ENCODE measurements around the gene POFUT1.
"Not testable (repeated sequence)": the region's sequence is repeated elsewhere in the genome, so short reads cannot be mapped to it uniquely, and the experiment has no call there.

POFUT1 gene

DNA sequence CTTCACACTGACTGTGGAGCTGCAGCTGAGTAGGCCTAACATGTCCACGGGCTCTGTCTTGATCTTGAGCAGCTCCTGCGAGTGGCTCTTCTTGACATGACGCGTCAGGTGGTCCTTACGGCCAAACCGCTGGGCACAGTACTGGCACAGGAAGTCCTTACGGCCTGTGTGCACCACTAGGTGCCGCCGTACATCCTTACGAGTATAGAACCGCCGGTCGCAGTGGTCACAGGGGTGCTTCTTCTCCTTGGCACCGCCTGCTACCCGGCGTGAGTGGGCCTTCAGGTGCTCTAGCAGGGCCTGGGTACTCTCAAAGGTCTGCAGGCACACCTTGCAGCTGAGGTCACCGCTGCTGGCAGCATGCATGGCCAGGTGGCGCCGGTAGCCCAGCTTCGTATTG, 10.5 kb upstream of the POFUT1 start:
- H3K36me3 ChIP-seq (ENCODE audit: control insufficient read depth in 2 of 2, insufficient read depth in 2 of 2, low read length in 2 of 2): peaks cover 49 to 68% of the 10 kb centered on the region in 2 donors
- H3K27ac ChIP-seq (ENCODE audit: low read depth in 2 of 2, low read length in 2 of 2); H3K9ac ChIP-seq (ENCODE audit: low read depth in 1 of 2, low read length in 2 of 2); H3K4me1 ChIP-seq (ENCODE audit: control insufficient read depth in 2 of 2, insufficient read depth in 2 of 2, low read length in 2 of 2); H3K9me3 ChIP-seq (ENCODE audit: control insufficient read depth in 2 of 2, low read length in 2 of 2); H3K27me3 ChIP-seq (ENCODE audit: control insufficient read depth in 2 of 2, insufficient read depth in 2 of 2, low read length in 2 of 2); H3K4me3 ChIP-seq (ENCODE audit: low read length in 2 of 2): not testable (repeated sequence)

DNA sequence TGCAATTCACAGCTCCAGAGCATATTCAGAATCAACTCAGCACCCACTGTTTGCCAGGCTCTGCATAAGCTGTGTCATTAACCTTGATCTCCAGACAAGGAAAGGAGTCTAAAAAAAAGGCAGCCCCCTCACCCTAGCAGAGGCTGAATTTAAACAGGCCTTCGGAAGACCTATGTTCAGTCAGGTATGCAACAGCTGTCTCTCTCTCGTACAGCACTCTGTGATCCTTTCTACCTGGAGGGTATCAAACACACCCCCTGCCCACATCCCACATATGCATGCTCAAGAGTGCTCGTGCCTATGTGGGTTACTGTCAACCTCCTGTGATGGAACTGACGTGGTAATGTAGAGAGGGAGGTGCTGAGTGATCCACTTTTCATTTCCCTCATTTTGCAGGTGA, 8.7 kb upstream of the POFUT1 start:
- Histone ChIP-seq H3K9me3 (ENCODE audit: control insufficient read depth in 2 of 2, low read length in 2 of 2) (no peaks in the 10 kb centered on the region), H3K9ac (ENCODE audit: low read depth in 1 of 2, low read length in 2 of 2) (no peak overlapping the region), H3K27me3 (ENCODE audit: control insufficient read depth in 2 of 2, insufficient read depth in 2 of 2, low read length in 2 of 2) (no peaks in the 10 kb centered on the region), H3K27ac (ENCODE audit: low read depth in 2 of 2, low read length in 2 of 2) (no peak overlapping the region), H3K36me3 (ENCODE audit: control insufficient read depth in 2 of 2, insufficient read depth in 2 of 2, low read length in 2 of 2) (peaks cover 49 to 75% of the 10 kb centered on the region in 2 donors), H3K4me3 (ENCODE audit: low read length in 2 of 2) (no peak overlapping the region), H3K4me1 (ENCODE audit: control insufficient read depth in 2 of 2, insufficient read depth in 2 of 2, low read length in 2 of 2) (peaks cover 10 to 14% of the 10 kb centered on the region in 2 donors)

DNA sequence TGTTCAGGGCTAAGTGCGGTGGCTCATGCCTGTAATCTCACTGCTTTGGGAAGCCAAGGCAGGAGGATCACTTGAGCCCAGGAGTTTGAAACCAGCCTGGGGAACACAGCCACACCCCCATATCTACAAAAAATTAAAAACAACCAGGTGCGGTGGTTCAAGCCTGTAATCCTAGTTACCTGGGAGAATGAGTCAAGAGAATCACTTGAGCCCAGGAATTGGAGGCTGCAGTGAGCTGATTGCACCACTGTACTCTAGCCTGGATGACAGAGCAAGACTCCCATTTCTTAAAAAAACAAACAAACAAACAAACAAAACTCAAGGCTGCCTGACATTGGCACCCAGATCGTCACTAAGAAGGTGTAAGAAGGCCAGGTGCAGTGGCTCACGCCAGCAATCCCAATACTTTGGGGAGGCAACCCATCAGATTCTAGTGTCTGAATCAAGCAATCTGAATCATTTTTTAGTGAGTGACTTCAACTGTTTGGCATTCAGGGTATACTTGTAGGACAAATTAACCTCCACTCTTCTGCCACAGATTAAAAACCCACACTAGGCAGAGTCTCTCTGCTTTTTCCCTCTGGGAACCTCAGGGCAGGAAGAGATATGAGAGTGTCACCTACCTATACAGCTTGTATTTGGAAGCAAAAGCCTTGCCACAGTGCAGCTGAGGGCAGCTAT, 6.2 kb upstream of the POFUT1 start:
- Histone ChIP-seq H3K27me3 (ENCODE audit: control insufficient read depth in 2 of 2, insufficient read depth in 2 of 2, low read length in 2 of 2) (no peaks in the 10 kb centered on the region), H3K36me3 (ENCODE audit: control insufficient read depth in 2 of 2, insufficient read depth in 2 of 2, low read length in 2 of 2) (peaks cover 36 to 51% of the 10 kb centered on the region in 2 donors), H3K9ac (ENCODE audit: low read depth in 1 of 2, low read length in 2 of 2) (no peak overlapping the region), H3K4me3 (ENCODE audit: low read length in 2 of 2) (no peak overlapping the region), H3K9me3 (ENCODE audit: control insufficient read depth in 2 of 2, low read length in 2 of 2) (no peaks in the 10 kb centered on the region), H3K27ac (ENCODE audit: low read depth in 2 of 2, low read length in 2 of 2) (no peak overlapping the region), H3K4me1 (ENCODE audit: control insufficient read depth in 2 of 2, insufficient read depth in 2 of 2, low read length in 2 of 2) (peaks cover 34 to 37% of the 10 kb centered on the region in 2 donors)

DNA sequence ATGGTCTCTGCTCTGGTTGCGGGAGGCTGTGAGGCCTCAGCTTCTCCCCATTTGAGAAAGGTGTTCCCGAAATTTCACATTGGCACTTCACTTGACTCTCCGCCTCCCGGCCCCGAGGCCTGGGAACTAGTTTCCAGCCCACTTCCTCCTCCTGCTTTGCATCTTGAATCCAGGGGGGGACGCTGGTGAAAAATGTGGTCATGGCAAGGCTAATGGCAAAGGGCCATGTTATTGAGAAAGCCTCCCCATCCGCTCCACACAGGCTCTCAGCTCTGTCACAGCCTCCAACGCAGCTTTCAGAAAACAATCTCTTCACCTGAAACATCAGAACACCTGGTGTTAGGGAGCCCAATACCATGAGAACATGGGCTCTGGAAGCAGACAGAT, 5.7 kb upstream of the POFUT1 start:
- H3K27ac ChIP-seq (ENCODE audit: low read depth in 2 of 2, low read length in 2 of 2): no peak overlapping the region
- H3K9ac ChIP-seq (ENCODE audit: low read depth in 1 of 2, low read length in 2 of 2): no peak overlapping the region
- H3K36me3 ChIP-seq (ENCODE audit: control insufficient read depth in 2 of 2, insufficient read depth in 2 of 2, low read length in 2 of 2): peaks cover 33 to 46% of the 10 kb centered on the region in 2 donors

DNA sequence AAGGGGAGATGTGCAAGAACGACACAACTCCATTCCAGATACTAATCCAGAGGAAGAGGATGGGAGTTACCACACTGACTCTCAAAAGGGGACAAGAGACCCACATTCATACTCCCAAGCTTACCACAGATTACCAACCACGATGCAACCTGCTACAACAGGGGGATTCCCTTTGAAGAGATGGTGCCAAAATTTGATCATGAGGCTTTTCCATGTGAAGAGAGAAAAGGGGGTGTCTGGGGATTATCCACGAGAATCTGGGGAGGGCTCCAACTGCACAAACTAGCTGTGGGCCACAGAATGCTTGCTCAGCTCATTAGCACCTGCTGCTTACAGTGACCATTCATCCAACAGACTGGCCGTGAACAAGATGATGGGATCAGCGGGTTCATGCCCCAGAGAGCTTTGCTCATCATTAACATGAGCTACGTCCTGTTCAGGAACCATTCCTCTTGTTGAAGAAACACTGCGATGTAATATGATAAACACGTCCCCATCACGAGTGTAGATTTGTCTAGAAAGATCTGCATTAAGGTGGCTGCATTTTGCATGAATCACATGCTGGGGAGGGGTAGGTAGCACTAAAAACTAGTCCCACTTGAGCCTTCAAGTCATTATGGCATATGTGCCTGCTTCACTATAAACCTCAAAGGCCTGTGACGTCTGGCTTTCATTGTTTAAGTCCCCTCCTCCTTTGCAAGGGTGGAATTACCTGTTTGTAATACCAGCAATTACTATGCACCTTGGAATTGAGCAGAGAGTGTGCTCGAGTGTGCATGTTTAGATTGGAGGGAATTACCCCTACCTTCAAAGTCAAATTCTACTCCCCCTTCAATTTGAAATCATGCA, 4.1 kb upstream of the POFUT1 start:
- Histone ChIP-seq H3K27ac (ENCODE audit: low read depth in 2 of 2, low read length in 2 of 2) (peak overlapping the region; percentile 81 to 82), H3K4me3 (ENCODE audit: low read length in 2 of 2) (peak overlapping the region in 1 of 2 donors; percentile 43), H3K9me3 (ENCODE audit: control insufficient read depth in 2 of 2, low read length in 2 of 2) (no peaks in the 10 kb centered on the region), H3K36me3 (ENCODE audit: control insufficient read depth in 2 of 2, insufficient read depth in 2 of 2, low read length in 2 of 2) (peaks cover 24 to 36% of the 10 kb centered on the region in 2 donors), H3K27me3 (ENCODE audit: control insufficient read depth in 2 of 2, insufficient read depth in 2 of 2, low read length in 2 of 2) (no peaks in the 10 kb centered on the region), H3K4me1 (ENCODE audit: control insufficient read depth in 2 of 2, insufficient read depth in 2 of 2, low read length in 2 of 2) (peaks cover 45 to 48% of the 10 kb centered on the region in 2 donors), H3K9ac (ENCODE audit: low read depth in 1 of 2, low read length in 2 of 2) (peak overlapping the region; percentile 61 to 99)

More for the DNA sequence above, 5.7 kb upstream of the POFUT1 start:
- no peak overlapping the region for H3K4me3 ChIP-seq (ENCODE audit: low read length in 2 of 2)
- peaks cover 39 to 41% of the 10 kb centered on the region in 2 donors for H3K4me1 ChIP-seq (ENCODE audit: control insufficient read depth in 2 of 2, insufficient read depth in 2 of 2, low read length in 2 of 2)
- H3K9me3 ChIP-seq (ENCODE audit: control insufficient read depth in 2 of 2, low read length in 2 of 2): no peaks in the 10 kb centered on the region
- H3K27me3 ChIP-seq (ENCODE audit: control insufficient read depth in 2 of 2, insufficient read depth in 2 of 2, low read length in 2 of 2): no peaks in the 10 kb centered on the region

DNA sequence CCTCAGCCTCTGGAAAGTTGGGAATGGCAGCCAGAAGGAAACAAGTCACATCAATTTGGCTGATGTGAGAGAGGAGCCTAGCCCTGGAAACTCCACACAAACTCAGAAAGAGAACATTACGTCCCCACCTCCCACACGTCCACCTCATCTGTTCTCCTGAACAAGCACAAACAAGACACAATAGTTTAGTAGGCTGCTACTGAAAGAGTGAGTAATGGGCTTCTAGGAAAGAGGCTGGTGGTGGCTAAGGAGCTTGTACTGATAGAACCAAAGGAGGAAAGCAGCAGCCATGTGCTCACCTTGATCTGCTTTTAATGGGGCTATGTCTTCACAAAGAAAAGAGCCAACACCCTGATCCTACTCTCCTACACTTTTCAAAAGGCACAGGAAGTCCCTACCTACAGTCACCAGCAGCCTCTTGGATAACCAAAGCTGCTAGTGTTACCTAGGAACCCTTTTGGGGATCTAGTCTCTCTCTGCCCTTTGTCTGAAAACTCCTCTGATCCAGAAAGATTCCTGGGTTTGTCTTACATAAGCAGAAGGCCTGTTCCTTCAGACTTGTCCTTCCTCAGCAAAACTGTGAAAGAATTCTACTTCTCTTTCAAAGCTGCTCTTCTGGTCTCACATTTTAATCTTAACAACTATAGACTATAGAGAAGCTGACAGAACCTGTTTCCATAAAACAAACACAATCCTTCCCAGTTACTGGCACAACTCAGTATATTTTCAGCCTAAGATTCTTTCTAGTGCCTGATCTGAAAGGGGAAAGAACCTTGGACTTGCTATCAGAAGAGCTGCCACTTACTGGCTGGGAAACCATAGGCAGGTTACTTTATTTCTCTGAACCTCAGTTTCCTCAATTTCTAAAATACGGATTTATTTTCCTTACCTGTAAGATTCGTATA, 3.2 kb upstream of the POFUT1 start:
- Histone ChIP-seq H3K4me1 (ENCODE audit: control insufficient read depth in 2 of 2, insufficient read depth in 2 of 2, low read length in 2 of 2) (peaks cover 50 to 51% of the 10 kb centered on the region in 2 donors), H3K27ac (ENCODE audit: low read depth in 2 of 2, low read length in 2 of 2) (peak overlapping the region; percentile 81 to 82)

DNA sequence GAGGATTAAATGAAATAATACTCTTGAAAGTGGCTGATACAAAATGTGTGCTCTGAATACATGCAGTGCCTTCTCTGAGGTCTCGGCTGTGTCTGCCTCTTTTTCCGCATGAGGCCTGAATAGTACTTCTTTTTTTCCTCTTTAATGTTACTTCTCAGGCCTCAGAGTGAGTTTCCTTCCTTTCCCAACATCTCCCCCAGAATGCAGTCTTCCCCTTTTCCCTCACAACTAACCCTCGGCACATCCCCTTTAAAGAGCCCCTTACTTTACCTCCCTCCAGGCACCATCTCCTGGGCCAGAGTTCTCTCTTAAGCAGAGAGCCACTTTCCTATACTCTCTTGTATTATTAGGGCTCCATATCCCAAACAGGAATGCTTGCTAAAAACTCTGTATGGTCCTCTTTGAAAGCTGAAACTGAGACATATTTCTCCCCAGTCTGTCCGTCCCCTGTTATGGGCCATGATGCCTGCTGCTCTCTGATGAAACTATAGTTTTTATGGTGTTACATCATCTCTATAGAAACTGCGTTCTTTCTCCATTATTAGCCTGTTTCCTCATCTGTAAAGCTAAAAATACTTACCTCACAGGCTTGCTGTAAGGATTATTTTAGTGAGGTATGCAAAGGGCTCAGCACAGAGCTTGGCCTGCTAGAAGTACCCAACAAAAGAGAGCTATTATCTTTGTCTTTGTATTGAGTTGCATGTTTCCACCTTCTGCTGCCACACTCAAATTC, 2.4 kb upstream of the POFUT1 start:
- H3K4me1 ChIP-seq (ENCODE audit: control insufficient read depth in 2 of 2, insufficient read depth in 2 of 2, low read length in 2 of 2): peaks cover 55 to 56% of the 10 kb centered on the region in 2 donors
- no peaks in the 10 kb centered on the region for H3K9me3 ChIP-seq (ENCODE audit: control insufficient read depth in 2 of 2, low read length in 2 of 2)
- peak overlapping the region; percentile 81 to 82 for H3K27ac ChIP-seq (ENCODE audit: low read depth in 2 of 2, low read length in 2 of 2)
- no peaks in the 10 kb centered on the region for H3K27me3 ChIP-seq (ENCODE audit: control insufficient read depth in 2 of 2, insufficient read depth in 2 of 2, low read length in 2 of 2)
- peak overlapping the region; percentile 99 for H3K9ac ChIP-seq (ENCODE audit: low read depth in 1 of 2, low read length in 2 of 2)
- peaks cover 11 to 30% of the 10 kb centered on the region in 2 donors for H3K36me3 ChIP-seq (ENCODE audit: control insufficient read depth in 2 of 2, insufficient read depth in 2 of 2, low read length in 2 of 2)
- peak overlapping the region; percentile 41 to 93 for H3K4me3 ChIP-seq (ENCODE audit: low read length in 2 of 2)

More for the DNA sequence above, 3.2 kb upstream of the POFUT1 start:
- H3K27me3 ChIP-seq (ENCODE audit: control insufficient read depth in 2 of 2, insufficient read depth in 2 of 2, low read length in 2 of 2): no peaks in the 10 kb centered on the region
- H3K9ac ChIP-seq (ENCODE audit: low read depth in 1 of 2, low read length in 2 of 2): peak overlapping the region; percentile 99
- peak overlapping the region; percentile 41 to 93 for H3K4me3 ChIP-seq (ENCODE audit: low read length in 2 of 2)
- H3K36me3 ChIP-seq (ENCODE audit: control insufficient read depth in 2 of 2, insufficient read depth in 2 of 2, low read length in 2 of 2): peaks cover 15 to 28% of the 10 kb centered on the region in 2 donors
- no peaks in the 10 kb centered on the region for H3K9me3 ChIP-seq (ENCODE audit: control insufficient read depth in 2 of 2, low read length in 2 of 2)

DNA sequence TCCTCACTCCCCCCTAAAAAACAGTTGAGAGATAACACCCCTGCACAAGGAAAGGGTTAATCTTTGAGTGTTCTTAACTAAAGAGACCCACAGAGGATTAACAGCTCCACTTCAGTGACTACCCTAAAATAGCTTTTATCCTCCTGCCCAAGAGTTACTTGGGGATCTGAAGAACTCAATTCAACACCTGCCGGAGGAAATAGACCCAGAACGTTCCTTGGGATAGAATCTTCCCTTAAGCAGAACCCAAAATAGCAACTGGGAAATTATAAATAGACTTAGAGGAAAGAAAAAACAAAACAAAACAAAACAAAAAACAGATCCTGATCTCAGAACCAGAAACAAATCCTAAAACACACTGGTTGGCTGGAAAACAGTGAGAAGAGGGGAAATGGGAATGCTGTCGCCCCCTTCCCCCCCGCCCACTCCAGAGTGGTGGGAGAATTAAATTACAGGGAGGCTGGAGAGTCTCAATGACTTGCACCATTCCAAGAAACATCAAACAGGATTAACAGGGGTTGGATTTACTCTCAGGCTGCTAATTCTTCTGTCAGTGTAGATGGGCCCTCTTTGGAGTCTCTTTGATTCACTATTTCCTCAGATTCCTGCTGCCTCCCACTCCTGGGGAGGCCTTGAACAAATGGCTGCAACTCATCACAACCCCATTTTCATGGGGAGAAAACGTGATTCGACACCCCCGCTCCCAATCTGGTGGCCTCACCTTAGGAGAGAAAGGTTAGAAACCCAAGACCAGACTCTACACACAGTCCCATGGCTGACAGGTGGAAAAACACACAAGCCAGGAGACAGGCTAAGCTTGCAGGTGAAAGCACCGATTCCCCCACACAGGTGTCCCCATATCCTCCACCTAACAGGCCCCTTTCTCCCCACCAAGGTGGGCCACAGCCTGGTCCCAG, 1.6 kb upstream of the POFUT1 start:
- Histone ChIP-seq H3K27me3 (ENCODE audit: control insufficient read depth in 2 of 2, insufficient read depth in 2 of 2, low read length in 2 of 2) (no peaks in the 10 kb centered on the region), H3K9ac (ENCODE audit: low read depth in 1 of 2, low read length in 2 of 2) (peak overlapping the region; percentile 99), H3K9me3 (ENCODE audit: control insufficient read depth in 2 of 2, low read length in 2 of 2) (no peaks in the 10 kb centered on the region), H3K27ac (ENCODE audit: low read depth in 2 of 2, low read length in 2 of 2) (peak overlapping the region; percentile 81 to 82), H3K4me3 (ENCODE audit: low read length in 2 of 2) (peak overlapping the region; percentile 92 to 93), H3K4me1 (ENCODE audit: control insufficient read depth in 2 of 2, insufficient read depth in 2 of 2, low read length in 2 of 2) (peaks cover 56% of the 10 kb centered on the region in 2 donors), H3K36me3 (ENCODE audit: control insufficient read depth in 2 of 2, insufficient read depth in 2 of 2, low read length in 2 of 2) (peaks cover 6 to 33% of the 10 kb centered on the region in 2 donors)

All from mucosa of rectum (tissue), 2 donors.